ENCODE data around the gene BRF1. TPM values are rescaled to one million over a fixed set of nuclear protein-coding genes. Genes with fewer than 3 reads are reported as not detected.

BRF1 gene
- total RNA-seq, 1 donor from 2014 or later, result 16.9 TPM

- DNase-seq (ENCODE audit: low spot score), result no peak
- Histone ChIP-seq H3K4me1 (no peaks in the 10 kb centered on the region), H3K27ac (no peak overlapping the region), H3K4me2 (no peak overlapping the region), H3K27me3 (no peaks in the 10 kb centered on the region), H3K4me3 (no peak overlapping the region), H3K79me2 (ENCODE audit: low read depth) (no peaks in the 10 kb centered on the region), H4K20me1 (ENCODE audit: low read depth) (peaks cover 7% of the 10 kb centered on the region), H3K9me3 (ENCODE audit: low read depth) (no peaks in the 10 kb centered on the region), H3K9ac (no peak overlapping the region), H2AFZ (replicated peaks) (no peak overlapping the region), H3F3A (ENCODE audit: low read depth) (no peaks in the 10 kb centered on the region), H3K36me3 (no peaks in the 10 kb centered on the region)
- Mint-ChIP-seq H3K9me3 (no peaks in the 10 kb centered on the region), H3K36me3 (peaks cover 2% of the 10 kb centered on the region), H3K27me3 (ENCODE audit: insufficient read depth, low read depth) (peaks cover 3% of the 10 kb centered on the region), H3K4me1 (peaks cover 5% of the 10 kb centered on the region), H3K4me3 (no peak overlapping the region), H3K27ac (no peak overlapping the region)
- TF ChIP-seq EZH2 (IDR thresholded peaks at IDR 0.05) (no peak), EZH2phosphoT487 (IDR thresholded peaks at IDR 0.05) (no peak)
- TF ChIP-seq, protein P1, sequence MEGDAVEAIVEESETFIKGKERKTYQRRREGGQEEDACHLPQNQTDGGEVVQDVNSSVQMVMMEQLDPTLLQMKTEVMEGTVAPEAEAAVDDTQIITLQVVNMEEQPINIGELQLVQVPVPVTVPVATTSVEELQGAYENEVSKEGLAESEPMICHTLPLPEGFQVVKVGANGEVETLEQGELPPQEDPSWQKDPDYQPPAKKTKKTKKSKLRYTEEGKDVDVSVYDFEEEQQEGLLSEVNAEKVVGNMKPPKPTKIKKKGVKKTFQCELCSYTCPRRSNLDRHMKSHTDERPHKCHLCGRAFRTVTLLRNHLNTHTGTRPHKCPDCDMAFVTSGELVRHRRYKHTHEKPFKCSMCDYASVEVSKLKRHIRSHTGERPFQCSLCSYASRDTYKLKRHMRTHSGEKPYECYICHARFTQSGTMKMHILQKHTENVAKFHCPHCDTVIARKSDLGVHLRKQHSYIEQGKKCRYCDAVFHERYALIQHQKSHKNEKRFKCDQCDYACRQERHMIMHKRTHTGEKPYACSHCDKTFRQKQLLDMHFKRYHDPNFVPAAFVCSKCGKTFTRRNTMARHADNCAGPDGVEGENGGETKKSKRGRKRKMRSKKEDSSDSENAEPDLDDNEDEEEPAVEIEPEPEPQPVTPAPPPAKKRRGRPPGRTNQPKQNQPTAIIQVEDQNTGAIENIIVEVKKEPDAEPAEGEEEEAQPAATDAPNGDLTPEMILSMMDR (IDR thresholded peaks at IDR 0.05), result no peak
These were observed 90.4 kb downstream of the BRF1 start for GRCh38 chr14:105210266-105211025.

DNA sequence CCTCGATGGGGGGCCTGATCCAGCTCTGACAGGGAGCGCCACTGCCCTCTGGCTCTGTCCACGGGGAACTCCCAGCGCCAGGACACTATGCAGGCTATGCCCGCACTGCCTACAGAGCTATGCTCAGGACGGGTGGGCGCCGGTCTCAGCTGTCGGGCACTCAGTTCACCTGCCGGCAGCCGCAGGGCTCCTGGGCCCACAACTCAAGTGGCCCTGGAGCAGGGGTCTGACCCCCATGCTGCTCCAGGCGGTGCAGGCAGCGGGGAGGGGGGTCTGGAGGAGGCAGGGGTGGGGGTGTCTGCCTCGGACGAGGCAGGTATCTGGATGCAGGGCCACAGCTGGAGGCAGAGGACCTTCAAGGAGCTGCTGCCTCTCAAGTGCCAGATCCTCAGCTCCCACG, 91.2 kb downstream of the BRF1 start:
- TF ChIP-seq EZH2 (IDR thresholded peaks at IDR 0.05) (no peak), EZH2phosphoT487 (IDR thresholded peaks at IDR 0.05) (no peak)
- TF ChIP-seq, protein P1 (IDR thresholded peaks at IDR 0.05), result no peak
- Histone ChIP-seq H3K9ac (no peak overlapping the region), H3K27ac (no peak overlapping the region), H4K20me1 (ENCODE audit: low read depth) (peaks cover 7% of the 10 kb centered on the region), H3K27me3 (no peaks in the 10 kb centered on the region), H2AFZ (replicated peaks) (no peak overlapping the region), H3F3A (ENCODE audit: low read depth) (no peaks in the 10 kb centered on the region), H3K36me3 (no peaks in the 10 kb centered on the region), H3K79me2 (ENCODE audit: low read depth) (no peaks in the 10 kb centered on the region), H3K4me2 (no peak overlapping the region), H3K4me1 (no peaks in the 10 kb centered on the region), H3K9me3 (ENCODE audit: low read depth) (no peaks in the 10 kb centered on the region), H3K4me3 (no peak overlapping the region)
- Mint-ChIP-seq H3K4me1 (peaks cover 5% of the 10 kb centered on the region), H3K9me3 (no peaks in the 10 kb centered on the region), H3K4me3 (no peak overlapping the region), H3K36me3 (no peaks in the 10 kb centered on the region), H3K27ac (no peak overlapping the region), H3K27me3 (ENCODE audit: insufficient read depth, low read depth) (peaks cover 6% of the 10 kb centered on the region)
- DNase-seq (ENCODE audit: low spot score), result no peak

GRCh38 chr14:105209091-105209490, 91.7 kb downstream of the BRF1 start:
- no peak for DNase-seq (ENCODE audit: low spot score)
- Histone ChIP-seq H3K79me2 (ENCODE audit: low read depth) (no peaks in the 10 kb centered on the region), H3K4me2 (no peak overlapping the region), H3K9me3 (ENCODE audit: low read depth) (no peaks in the 10 kb centered on the region), H3K27ac (no peak overlapping the region), H2AFZ (replicated peaks) (no peak overlapping the region), H3K9ac (no peak overlapping the region), H3F3A (ENCODE audit: low read depth) (no peaks in the 10 kb centered on the region), H3K4me3 (no peak overlapping the region), H3K4me1 (no peaks in the 10 kb centered on the region), H3K27me3 (no peaks in the 10 kb centered on the region), H3K36me3 (no peaks in the 10 kb centered on the region), H4K20me1 (ENCODE audit: low read depth) (peaks cover 7% of the 10 kb centered on the region)
- no peak overlapping the region for H3K4me3 Mint-ChIP-seq
- peaks cover 5% of the 10 kb centered on the region for H3K4me1 Mint-ChIP-seq
- H3K27me3 Mint-ChIP-seq (ENCODE audit: insufficient read depth, low read depth), result peaks cover 6% of the 10 kb centered on the region
- H3K9me3 Mint-ChIP-seq, result no peaks in the 10 kb centered on the region
- H3K36me3 Mint-ChIP-seq, result no peaks in the 10 kb centered on the region
- H3K27ac Mint-ChIP-seq, result no peak overlapping the region
- TF ChIP-seq, protein P1 (IDR thresholded peaks at IDR 0.05), result no peak
- TF ChIP-seq EZH2 (IDR thresholded peaks at IDR 0.05) (no peak), EZH2phosphoT487 (IDR thresholded peaks at IDR 0.05) (no peak)
